B cell (primary cell): ENCODE results near the gene NCK2.

Experiments used
- EZH2 ChIP-seq: IDR thresholded peaks from 2 replicates; pipeline ENCODE4 v1.6.1; 2012; ENCODE audit warnings: borderline replicate concordance, low read depth, mild to moderate bottlenecking, moderate library complexity, low read length; ENCODE audit not compliant: insufficient read depth, poor library complexity, severe bottlenecking
- TF ChIP-seq, protein P1 (sequence below): fragments of 200-600 bp; IDR thresholded peaks from one replicate; pipeline ENCODE4 v1.8.0; 2022; ENCODE audit warnings: antibody characterized with exemption, mild to moderate bottlenecking

- TF ChIP-seq, protein P1, sequence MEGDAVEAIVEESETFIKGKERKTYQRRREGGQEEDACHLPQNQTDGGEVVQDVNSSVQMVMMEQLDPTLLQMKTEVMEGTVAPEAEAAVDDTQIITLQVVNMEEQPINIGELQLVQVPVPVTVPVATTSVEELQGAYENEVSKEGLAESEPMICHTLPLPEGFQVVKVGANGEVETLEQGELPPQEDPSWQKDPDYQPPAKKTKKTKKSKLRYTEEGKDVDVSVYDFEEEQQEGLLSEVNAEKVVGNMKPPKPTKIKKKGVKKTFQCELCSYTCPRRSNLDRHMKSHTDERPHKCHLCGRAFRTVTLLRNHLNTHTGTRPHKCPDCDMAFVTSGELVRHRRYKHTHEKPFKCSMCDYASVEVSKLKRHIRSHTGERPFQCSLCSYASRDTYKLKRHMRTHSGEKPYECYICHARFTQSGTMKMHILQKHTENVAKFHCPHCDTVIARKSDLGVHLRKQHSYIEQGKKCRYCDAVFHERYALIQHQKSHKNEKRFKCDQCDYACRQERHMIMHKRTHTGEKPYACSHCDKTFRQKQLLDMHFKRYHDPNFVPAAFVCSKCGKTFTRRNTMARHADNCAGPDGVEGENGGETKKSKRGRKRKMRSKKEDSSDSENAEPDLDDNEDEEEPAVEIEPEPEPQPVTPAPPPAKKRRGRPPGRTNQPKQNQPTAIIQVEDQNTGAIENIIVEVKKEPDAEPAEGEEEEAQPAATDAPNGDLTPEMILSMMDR = no peak
- no peak for TF ChIP-seq EZH2
Measured at GRCh38 chr2:105886029-105886454, 141.3 kb downstream of the NCK2 start.
